GM12865 (cell line): ENCODE results near the gene RGS19.

Source experiments
- DNase-seq: peaks from one replicate; pipeline ENCODE4 v3.0.0; 2010; ENCODE audit warnings: low read depth
- H3K4me3 ChIP-seq: 2 replicates; pipeline ENCODE4 v1.5.1; 2011; ENCODE audit warnings: mild to moderate bottlenecking, low read depth, low read length, control low read depth
- CTCF ChIP-seq: IDR thresholded peaks from 2 replicates; pipeline ENCODE4 v1.5.1; 2011; ENCODE audit warnings: low read length, control low read depth, low read depth, inconsistent platforms; ENCODE audit not compliant: insufficient read depth; ENCODE audit errors: missing control alignments

The RGS19 gene

DNA sequence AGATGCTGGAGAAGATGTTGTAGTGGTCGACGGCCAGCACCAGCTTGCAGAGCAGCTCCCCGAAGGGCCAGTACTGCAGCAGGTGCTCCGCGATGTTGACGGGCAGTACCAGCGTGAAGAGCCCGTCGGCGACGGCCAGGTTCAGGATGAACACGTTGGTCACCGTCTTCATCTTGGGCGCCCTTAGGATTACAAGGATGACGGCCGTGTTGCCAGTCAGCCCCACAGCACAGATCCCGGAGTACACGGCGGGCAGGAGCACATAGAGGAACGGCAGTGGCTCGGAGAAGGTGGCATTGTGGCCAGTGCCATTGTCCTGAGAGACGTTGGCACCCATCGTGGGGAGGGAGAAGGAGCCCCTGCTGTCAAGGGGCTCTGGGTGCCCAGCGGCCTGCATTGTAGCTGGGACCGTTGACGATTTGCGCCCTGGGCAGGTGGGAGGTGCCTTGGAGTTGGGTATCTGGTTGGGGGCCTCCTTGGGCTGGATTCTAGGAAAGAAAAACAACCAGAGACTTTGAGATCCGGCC lies 27.2 kb upstream of the RGS19 start:
- no peak overlapping the region for H3K4me3 ChIP-seq
- DNase-seq, result no peak
- no peak for TF ChIP-seq CTCF

- DNase-seq, result no peak
- no peak overlapping the region for H3K4me3 ChIP-seq
- TF ChIP-seq CTCF, result no peak
Measured at GRCh38 chr20:64105846-64106434, 26.6 kb upstream of the RGS19 start.

DNA sequence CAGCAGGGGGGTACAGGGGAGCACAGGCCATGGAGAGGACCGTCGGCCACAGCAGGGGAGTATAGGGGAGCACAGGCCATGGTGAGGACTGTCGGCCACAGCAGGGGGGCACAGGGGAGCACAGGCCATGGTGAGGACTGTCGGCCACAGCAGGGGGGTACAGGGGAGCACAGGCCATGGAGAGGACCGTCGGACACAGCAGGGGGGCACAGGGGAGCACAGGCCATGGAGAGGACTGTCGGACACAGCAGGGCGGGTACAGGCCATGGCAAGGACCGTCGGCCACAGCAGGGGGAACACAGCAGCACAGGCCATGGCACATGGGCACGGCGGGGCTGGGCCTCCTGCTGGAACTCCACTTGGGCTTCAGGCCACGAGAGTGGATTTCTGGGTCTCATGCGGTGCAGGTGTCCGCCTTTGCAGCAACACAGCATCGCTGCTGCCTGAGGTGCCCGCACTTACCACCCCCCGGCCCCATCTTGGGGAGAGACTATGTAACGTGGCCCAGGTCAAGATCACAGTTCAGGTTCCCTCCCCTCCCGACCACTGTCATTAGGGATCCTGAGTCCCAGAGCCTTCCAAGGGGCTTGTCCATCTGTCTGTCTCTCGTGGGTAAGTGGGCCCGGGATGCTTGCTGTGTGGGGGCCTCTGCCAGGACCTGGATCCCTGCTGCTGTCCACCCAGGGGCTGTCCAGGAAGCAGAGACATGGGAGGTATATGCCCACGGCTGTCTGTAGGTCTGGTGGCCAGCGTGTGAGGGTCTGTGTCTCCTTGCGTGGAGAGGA lies 25.5 kb upstream of the RGS19 start:
- no peak overlapping the region for H3K4me3 ChIP-seq
- no peak for DNase-seq
- TF ChIP-seq CTCF, result no peak

GRCh38 chr20:64103871-64104666 lies 24.8 kb upstream of the RGS19 start:
- TF ChIP-seq CTCF, result no peak
- H3K4me3 ChIP-seq, result no peak overlapping the region
- DNase-seq, result no peak

- no peak for DNase-seq
- no peak overlapping the region for H3K4me3 ChIP-seq
- TF ChIP-seq CTCF, result no peak
Measured at GRCh38 chr20:64102647-64103354, 23.5 kb upstream of the RGS19 start.
